Measurements from ENCODE around the gene GGN.

GGN gene

GRCh38 chr19:38359242-38360021 lies 28.4 kb downstream of the GGN start:
- TF ChIP-seq CTCF (IDR thresholded peaks at IDR 0.05; ENCODE audit: extremely low read depth, missing control alignments): no peak

DNA sequence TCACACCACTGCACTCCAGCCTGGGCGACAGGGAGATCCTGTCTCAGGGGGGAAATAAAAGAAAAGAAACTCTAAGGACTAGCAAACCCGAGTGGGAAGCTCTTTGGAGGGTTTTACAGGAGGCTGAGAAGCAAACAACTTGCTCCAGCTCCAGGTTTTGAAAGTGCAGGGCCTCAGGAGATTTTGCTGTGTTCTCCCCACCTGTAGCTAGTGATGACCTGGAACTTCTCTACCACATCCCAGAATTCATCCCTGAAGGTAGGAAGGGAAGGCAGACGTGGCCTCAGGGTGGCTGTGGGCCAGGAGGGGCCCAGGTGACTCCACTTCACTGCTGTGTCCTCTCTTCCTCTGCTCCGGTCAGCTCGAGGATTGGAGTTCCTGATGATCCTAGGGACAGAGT lies 29.8 kb downstream of the GGN start:
- TF ChIP-seq CTCF (IDR thresholded peaks at IDR 0.05; ENCODE audit: extremely low read depth, missing control alignments): no peak
- DNase-seq (ENCODE audit: low spot score): no peak

More at GRCh38 chr19:38359242-38360021, 28.4 kb downstream of the GGN start:
- DNase-seq (ENCODE audit: low spot score): no peak

GRCh38 chr19:38355728-38356725 lies 31.8 kb downstream of the GGN start:
- no peak for TF ChIP-seq CTCF (IDR thresholded peaks at IDR 0.05; ENCODE audit: extremely low read depth, missing control alignments)
- no peak for DNase-seq (ENCODE audit: low spot score)

DNA sequence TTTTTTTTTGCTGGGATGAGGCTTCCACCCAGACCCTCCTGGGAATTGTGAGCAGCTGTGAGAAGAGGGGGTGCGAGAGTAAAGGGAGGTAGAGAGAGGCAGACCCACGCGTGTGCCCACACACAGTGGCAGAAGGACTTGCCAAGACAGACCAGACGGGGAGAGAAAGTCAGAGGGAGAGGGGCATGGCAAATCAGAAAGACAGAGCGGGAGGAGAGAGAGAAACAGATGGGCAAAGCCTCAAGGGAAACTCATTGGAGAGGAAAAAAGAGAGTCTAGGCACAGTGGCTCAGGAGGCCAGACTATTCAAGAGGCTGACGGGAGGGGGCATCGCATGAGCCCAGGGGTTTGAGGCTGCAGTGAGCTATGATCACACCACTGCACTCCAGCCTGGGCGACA lies 35.2 kb downstream of the GGN start:
- TF ChIP-seq CTCF (IDR thresholded peaks at IDR 0.05; ENCODE audit: extremely low read depth, missing control alignments): no peak
- DNase-seq (ENCODE audit: low spot score): no peak

DNA sequence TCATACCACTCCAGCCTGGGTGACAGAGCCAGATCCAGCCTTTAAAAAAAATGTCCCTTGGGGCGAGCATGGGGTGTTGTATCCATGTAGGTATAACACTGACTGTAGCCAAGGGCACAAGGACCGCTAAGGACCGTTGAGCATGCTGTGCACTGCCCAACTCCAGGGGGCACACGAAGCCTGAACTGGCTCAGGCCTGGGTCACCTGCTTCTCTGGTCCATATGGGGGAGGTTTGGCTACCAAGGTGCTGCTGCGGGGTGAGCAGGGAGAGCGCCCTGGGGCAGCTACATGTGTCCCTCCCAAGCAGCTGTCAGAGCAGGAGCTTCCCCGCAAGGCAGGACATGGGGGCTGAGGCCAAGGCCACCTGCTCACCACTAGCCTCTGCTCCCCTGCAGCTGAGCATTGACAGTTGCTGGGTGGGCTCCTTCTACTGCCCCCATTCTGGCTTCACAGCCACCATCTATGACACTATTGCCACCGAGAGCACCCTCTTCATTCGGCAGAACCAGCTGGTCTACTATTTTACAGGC lies 35.9 kb downstream of the GGN start:
- DNase-seq (ENCODE audit: low spot score): no peak
- TF ChIP-seq CTCF (IDR thresholded peaks at IDR 0.05; ENCODE audit: extremely low read depth, missing control alignments): no peak

DNA sequence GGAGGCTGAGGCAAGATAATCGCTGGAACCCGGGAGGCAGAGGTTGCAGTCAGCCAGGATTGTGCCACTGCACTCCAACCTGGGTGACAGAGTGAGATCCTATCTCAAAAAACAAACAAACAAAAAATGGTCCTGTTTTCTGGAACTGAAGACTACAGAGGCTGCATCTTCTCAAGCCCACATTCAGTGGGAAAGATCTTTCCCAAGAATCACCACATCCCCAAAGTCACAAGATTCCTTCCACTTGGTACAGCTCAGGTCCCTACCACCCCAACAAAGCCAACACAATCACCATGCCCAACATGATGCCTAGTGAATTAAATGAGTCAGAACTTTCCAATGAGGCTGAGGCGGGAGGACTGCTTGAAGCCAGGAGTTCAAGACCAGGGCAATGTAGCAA lies 37.0 kb downstream of the GGN start:
- DNase-seq (ENCODE audit: low spot score): no peak
- no peak for TF ChIP-seq CTCF (IDR thresholded peaks at IDR 0.05; ENCODE audit: extremely low read depth, missing control alignments)

GRCh38 chr19:38346837-38347236 lies 41.0 kb downstream of the GGN start:
- no peak for TF ChIP-seq CTCF (IDR thresholded peaks at IDR 0.05; ENCODE audit: extremely low read depth, missing control alignments)
- DNase-seq (ENCODE audit: low spot score): no peak
